Stimulated activated effector memory CD8-positive, alpha-beta T cell treated with anti-CD3 and anti-CD28 coated beads, Interleukin-12 subunit alpha, Interleukin-12 subunit beta, amount 100 ng/mL, for 72 hours (primary cell): ENCODE data around the gene IPO9.
"Not testable (repeated sequence)": the region's sequence is repeated elsewhere in the genome, so short reads cannot be mapped to it uniquely, and the experiment has no call there.

ENCODE experiments used
- ATAC-seq: fragments of 150-1000 bp; cut with Tn5 transposase; 2 replicates; pipeline ENCODE4 v1.10.0; 2021
- DNase-seq, 2 donors: peaks; one replicate each; pipeline ENCODE4 v3.0.0; 2021 to 2022; ENCODE audit warnings: low spot score in 2 of 2
- H3K27ac Mint-ChIP-seq: one replicate; pipeline ENCODE4 v1.8.0; 2022; ENCODE audit warnings: mild to moderate bottlenecking, mixed read lengths
- H3K36me3 Mint-ChIP-seq: one replicate; pipeline ENCODE4 v1.8.0; 2022; ENCODE audit warnings: mild to moderate bottlenecking, mixed read lengths
- H3K4me1 Mint-ChIP-seq: one replicate; pipeline ENCODE4 v1.8.0; 2022; ENCODE audit warnings: mixed read lengths
- H3K4me3 Mint-ChIP-seq: one replicate; pipeline ENCODE4 v1.8.0; 2022; ENCODE audit warnings: mild to moderate bottlenecking, mixed read lengths
- H3K9me3 Mint-ChIP-seq: one replicate; pipeline ENCODE4 v1.8.0; 2022; ENCODE audit warnings: mixed read lengths

The IPO9 gene

DNA sequence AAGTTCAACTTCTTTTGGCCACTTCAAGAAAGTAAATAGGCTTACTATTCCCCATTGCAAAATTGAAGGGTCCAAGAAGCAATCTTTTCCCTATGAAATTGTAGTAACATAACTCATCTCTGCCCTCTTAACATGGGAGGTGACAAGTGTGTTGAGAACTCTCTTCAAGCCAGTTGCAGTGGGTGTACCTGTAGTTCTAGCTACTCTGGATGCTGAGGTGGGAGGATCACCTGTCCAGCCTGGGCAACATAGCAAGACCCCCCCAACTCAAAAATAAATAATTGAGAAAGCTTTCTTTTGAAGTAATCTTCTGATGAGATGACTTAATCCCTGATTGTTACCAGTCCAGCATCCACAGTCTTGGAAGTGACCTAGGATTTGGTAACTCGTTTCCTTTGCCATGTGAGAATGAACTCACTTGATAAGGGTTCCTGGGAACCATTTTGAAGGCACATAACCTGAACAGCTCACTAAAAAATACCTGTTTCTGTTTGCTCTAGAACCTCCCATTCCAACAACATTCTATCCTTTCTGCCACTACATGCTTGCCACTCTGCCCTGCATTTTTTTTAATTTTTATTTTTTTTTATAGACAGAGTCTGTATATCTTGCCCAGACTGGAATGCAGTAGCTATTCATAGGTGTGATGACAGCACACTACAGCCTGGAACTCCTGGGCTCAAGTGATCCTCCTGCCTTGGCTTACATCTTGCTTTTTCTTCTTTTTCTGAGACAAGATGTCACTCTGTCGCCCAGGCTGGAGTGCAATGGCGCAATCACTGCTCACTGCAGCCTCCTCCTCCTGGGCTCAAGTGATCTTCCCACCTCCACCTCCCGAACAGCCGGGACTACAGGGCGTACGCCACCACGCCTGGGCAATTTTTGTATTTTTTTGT is 1.4 kb upstream of the IPO9 start:
- H3K36me3 Mint-ChIP-seq = peaks cover 21% of the 10 kb centered on the region
- H3K4me1 Mint-ChIP-seq = peaks cover 28% of the 10 kb centered on the region
- H3K27ac Mint-ChIP-seq = peak overlapping the region; percentile 97
- no peak overlapping the region for H3K4me3 Mint-ChIP-seq
- ATAC-seq (no peak), DNase-seq (no peak)
- H3K9me3 Mint-ChIP-seq = no peaks in the 10 kb centered on the region

GRCh38 chr1:201828217-201828819 is 639 bp upstream of the IPO9 start:
- Mint-ChIP-seq H3K4me1 (peaks cover 28% of the 10 kb centered on the region), H3K27ac (peak overlapping the region; percentile 97), H3K36me3 (peaks cover 28% of the 10 kb centered on the region), H3K4me3 (peak overlapping the region; percentile 91), H3K9me3 (no peaks in the 10 kb centered on the region)
- ATAC-seq = no peak
- DNase-seq = no peak

DNA sequence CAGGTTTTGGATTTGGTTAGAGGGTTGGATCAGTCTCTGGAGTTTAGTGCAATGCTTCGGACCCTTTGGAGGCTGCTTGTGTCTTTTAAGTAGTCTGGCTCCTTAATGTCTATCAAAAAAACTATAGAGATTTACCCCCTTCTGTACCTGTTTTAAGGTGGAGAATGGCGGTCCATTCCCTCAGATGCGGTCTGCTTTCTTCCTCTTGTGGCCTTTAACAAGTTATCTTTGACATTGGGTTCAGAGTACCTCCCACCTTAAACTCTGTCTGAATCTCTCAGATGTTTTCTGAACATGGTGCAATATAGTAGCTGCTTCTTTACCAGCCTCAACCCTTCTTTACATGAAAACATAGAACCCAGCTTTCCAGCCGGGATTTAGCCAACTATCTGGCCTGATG is 2.4 kb downstream of the IPO9 start:
- Mint-ChIP-seq H3K9me3 (no peaks in the 10 kb centered on the region), H3K4me1 (peaks cover 43% of the 10 kb centered on the region), H3K27ac (no peak overlapping the region), H3K4me3 (peak overlapping the region; percentile 91), H3K36me3 (peaks cover 52% of the 10 kb centered on the region)
- no peak for DNase-seq
- ATAC-seq = no peak

DNA sequence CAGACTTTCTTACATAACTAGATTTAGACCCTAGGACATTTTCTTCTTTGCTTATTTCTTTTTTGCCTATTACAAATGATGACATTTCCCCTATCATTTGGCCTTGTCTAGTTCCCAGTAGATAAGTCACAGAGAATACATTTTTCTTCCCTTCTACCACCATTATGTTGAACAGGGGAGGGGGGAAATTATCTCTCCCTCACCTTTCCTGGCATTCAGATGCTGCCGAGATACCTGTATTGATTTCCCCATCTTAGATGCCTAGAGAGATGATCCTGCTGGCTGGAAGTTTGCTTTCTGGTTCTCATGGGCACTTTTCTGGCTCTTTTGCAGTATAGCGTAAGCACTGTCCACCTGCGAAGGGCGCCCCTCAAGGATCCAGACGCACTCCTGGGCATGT is 5.7 kb downstream of the IPO9 start:
- H3K27ac Mint-ChIP-seq = peak overlapping the region; percentile 35
- H3K36me3 Mint-ChIP-seq = peaks cover 73% of the 10 kb centered on the region
- H3K9me3 Mint-ChIP-seq = no peaks in the 10 kb centered on the region
- peaks cover 34% of the 10 kb centered on the region for H3K4me1 Mint-ChIP-seq
- DNase-seq = no peak
- H3K4me3 Mint-ChIP-seq = no peak overlapping the region
- no peak for ATAC-seq

DNA sequence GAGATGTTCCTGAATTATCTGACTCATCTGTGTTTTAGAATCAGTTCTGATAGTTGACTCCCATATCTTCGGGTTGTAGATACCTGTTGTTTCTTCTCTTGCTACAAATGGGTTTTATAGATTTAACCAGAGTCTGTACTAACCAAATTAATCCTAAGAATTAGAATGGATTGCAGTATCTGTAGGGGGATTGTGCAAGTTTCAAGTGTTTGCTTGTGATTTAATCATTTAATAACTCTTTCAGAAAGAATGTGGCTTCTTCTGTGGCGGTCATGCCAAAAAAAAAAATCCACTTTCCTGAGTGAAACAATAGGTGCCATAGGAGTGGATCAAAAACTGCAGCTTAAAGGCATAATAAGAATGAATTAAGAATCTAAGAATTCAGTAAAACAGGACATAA is 9.4 kb downstream of the IPO9 start:
- Mint-ChIP-seq H3K4me3 (no peak overlapping the region), H3K36me3 (peaks cover 60% of the 10 kb centered on the region), H3K4me1 (peaks cover 25% of the 10 kb centered on the region), H3K27ac (no peak overlapping the region), H3K9me3 (no peaks in the 10 kb centered on the region)
- ATAC-seq (no peak), DNase-seq (no peak)

DNA sequence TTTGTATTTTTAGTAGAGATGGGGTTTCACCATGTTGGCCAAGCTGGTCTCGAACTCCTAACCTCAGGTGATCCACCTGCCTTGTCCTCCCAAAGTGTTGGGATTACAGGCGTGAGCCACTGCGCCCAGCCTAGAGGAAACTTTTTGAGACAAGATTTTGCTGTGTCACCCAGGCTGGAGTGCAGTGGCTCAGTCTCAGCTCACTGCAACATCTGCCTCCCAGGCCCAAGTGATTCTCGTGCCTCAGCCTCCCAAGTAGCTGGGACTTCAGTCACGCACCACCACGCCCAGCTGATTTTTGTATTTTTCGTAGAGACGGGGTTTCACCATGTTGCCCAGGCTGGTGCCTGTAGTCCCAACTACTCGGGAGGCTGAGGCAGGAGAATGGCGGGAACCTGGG is 10.1 kb downstream of the IPO9 start:
- H3K4me3 Mint-ChIP-seq, H3K9me3 Mint-ChIP-seq: not testable (repeated sequence)
- H3K36me3 Mint-ChIP-seq = peaks cover 57% of the 10 kb centered on the region

DNA sequence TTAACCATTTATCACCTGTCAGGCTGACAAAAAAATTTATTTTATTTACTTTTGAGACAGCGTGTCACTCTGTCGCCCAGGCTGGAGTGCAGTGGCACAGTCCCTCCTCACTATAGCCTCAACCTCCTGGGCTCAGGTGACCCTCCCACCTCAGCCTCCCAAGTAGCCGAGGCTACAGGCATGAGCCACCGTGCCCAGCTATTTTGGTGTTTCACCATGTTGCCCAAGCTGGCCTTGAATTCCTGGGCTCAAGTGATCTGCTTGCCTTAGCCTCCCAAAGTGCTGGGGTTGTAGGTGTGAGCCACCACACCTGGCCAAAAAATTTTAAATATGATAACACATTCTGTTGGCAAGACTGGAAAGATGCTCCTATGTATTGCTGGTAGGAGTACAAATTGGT is 11.1 kb downstream of the IPO9 start:
- DNase-seq = no peak
- Mint-ChIP-seq H3K4me1 (peaks cover 15% of the 10 kb centered on the region), H3K4me3 (no peak overlapping the region), H3K9me3 (no peaks in the 10 kb centered on the region), H3K36me3 (peaks cover 49% of the 10 kb centered on the region), H3K27ac (no peak overlapping the region)
- no peak for ATAC-seq

More for the DNA sequence above, 10.1 kb downstream of the IPO9 start:
- H3K4me1 Mint-ChIP-seq = peaks cover 25% of the 10 kb centered on the region
- DNase-seq, ATAC-seq, H3K27ac Mint-ChIP-seq: not testable (repeated sequence)

- no peak for ATAC-seq
- DNase-seq = no peak
- H3K4me3 Mint-ChIP-seq = no peak overlapping the region
- no peaks in the 10 kb centered on the region for H3K9me3 Mint-ChIP-seq
- peaks cover 45% of the 10 kb centered on the region for H3K36me3 Mint-ChIP-seq
- H3K27ac Mint-ChIP-seq = no peak overlapping the region
- H3K4me1 Mint-ChIP-seq = peaks cover 11% of the 10 kb centered on the region
Measured at GRCh38 chr1:201840490-201840889, 11.5 kb downstream of the IPO9 start.

- ATAC-seq = no peak
- DNase-seq = no peak
- H3K4me1 Mint-ChIP-seq = peaks cover 11% of the 10 kb centered on the region
- H3K9me3 Mint-ChIP-seq = no peaks in the 10 kb centered on the region
- peaks cover 37% of the 10 kb centered on the region for H3K36me3 Mint-ChIP-seq
- no peak overlapping the region for H3K27ac Mint-ChIP-seq
- no peak overlapping the region for H3K4me3 Mint-ChIP-seq
Measured at GRCh38 chr1:201841265-201841912, 12.4 kb downstream of the IPO9 start.

DNA sequence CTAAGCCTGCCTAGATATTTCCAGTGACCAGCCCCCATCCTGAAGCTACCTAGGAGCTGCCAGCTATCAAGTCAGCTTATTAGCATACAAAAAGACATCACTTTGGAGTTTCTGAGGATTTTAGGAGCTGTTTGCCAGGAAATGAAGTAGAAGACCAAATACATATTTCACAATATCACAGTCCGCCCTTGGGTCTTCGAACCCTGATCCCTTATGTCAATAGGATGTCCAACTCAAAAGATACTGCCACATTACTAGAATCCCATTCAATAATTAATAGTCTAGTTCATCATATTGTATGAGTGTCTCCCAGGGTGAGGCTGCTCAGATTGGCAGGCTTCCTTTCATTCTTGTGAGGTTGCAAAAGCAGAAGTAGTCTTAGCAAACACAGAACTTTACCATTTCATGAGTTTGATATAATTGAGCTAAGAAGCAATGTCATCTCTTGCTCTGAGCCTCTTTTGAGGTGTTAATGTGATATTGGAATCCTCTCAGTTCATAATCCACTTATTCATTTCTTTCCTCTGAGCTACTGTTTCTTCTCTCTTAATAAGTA is 13.6 kb downstream of the IPO9 start:
- H3K4me3 Mint-ChIP-seq = no peak overlapping the region
- ATAC-seq = no peak
- DNase-seq = no peak
- H3K4me1 Mint-ChIP-seq = peaks cover 20% of the 10 kb centered on the region
- H3K27ac Mint-ChIP-seq = no peak overlapping the region
- H3K36me3 Mint-ChIP-seq = peaks cover 37% of the 10 kb centered on the region
- no peaks in the 10 kb centered on the region for H3K9me3 Mint-ChIP-seq

- no peak overlapping the region for H3K27ac Mint-ChIP-seq
- no peak for DNase-seq
- H3K9me3 Mint-ChIP-seq = no peaks in the 10 kb centered on the region
- peaks cover 18% of the 10 kb centered on the region for H3K4me1 Mint-ChIP-seq
- peaks cover 43% of the 10 kb centered on the region for H3K36me3 Mint-ChIP-seq
- H3K4me3 Mint-ChIP-seq = no peak overlapping the region
- ATAC-seq = no peak
Measured at GRCh38 chr1:201845331-201846083, 16.6 kb downstream of the IPO9 start.

DNA sequence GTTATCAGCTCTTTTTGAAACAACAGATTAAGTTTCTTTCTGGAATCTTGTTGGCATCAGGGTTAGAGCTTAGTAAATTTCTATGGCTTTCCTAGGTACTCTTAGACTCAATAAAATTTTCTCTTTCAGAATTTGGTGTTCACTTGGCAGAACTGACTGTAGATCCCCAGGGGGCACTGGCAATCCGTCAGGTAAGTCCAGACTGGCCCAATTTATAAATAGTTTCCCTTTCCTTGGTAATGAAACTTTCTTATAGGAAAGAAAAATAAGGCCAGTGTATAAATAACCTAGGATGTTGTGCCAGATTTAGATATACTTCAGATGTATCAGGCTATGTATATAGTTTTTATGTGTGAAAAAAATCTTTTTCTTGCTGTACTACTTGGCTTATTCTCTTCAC is 18.2 kb downstream of the IPO9 start:
- Mint-ChIP-seq H3K27ac (no peak overlapping the region), H3K36me3 (peaks cover 59% of the 10 kb centered on the region)
- ATAC-seq = no peak

GRCh38 chr1:201848230-201848629 is 19.3 kb downstream of the IPO9 start:
- DNase-seq (no peak), ATAC-seq (no peak)
- no peak overlapping the region for H3K4me3 Mint-ChIP-seq
- peaks cover 70% of the 10 kb centered on the region for H3K36me3 Mint-ChIP-seq
- no peak overlapping the region for H3K27ac Mint-ChIP-seq
- H3K4me1 Mint-ChIP-seq = peaks cover 10% of the 10 kb centered on the region
- H3K9me3 Mint-ChIP-seq = no peaks in the 10 kb centered on the region

More for the DNA sequence above, 18.2 kb downstream of the IPO9 start:
- Mint-ChIP-seq H3K4me1 (peaks cover 14% of the 10 kb centered on the region), H3K4me3 (no peak overlapping the region), H3K9me3 (no peaks in the 10 kb centered on the region)
- DNase-seq = no peak

- no peak for DNase-seq
- ATAC-seq = no peak
- peaks cover 10% of the 10 kb centered on the region for H3K4me1 Mint-ChIP-seq
- H3K9me3 Mint-ChIP-seq = no peaks in the 10 kb centered on the region
- no peak overlapping the region for H3K4me3 Mint-ChIP-seq
- H3K27ac Mint-ChIP-seq = no peak overlapping the region
- peaks cover 82% of the 10 kb centered on the region for H3K36me3 Mint-ChIP-seq
Measured at GRCh38 chr1:201849372-201850052, 20.6 kb downstream of the IPO9 start.
